Measurements from ENCODE around the gene MIS18BP1.

DNA sequence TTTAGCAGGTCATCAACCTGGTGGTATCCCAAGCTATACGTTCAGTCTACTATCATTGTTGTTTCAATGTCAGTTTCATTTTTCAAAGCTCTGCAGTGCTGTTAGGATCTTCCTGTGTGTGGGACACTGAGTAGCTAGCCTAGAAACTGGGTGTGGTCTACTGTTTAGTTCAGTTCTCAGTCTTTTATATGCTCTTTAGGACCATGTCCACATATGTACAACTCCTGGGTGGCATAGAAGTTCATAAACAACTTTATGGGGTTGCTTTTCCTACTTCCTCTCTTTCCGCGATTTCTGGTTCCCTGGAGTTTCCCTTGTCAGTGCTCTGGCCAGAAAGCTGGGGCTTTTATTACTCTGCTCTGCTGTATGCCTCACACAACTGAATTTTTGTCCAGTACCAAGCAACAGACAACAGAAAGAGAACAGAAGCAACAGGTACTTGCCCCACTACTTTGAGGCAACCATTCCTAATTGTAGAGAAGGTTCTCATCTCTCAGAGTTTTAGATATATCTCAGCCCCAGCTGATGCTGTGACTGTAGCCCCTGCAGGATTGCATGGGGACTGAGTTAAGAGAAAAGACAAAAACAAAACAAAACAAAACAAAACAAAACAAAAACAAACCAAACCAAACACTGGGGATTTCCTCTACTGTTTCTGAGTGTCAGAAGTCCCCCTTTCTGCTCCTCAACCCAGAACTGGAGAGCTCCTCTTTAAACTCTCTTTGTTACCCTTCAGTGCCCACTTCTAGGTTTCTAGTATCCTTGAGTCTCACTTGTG lies 30.3 kb downstream of the MIS18BP1 start:
- no peak for TF ChIP-seq CTCF (IDR thresholded peaks at IDR 0.05; ENCODE audit: low read depth, low read length, missing input control)
- TF ChIP-seq EGR1 (IDR thresholded peaks at IDR 0.05; ENCODE audit: low read depth in 2 of 2) = no peak
- TF ChIP-seq MAX (IDR thresholded peaks at IDR 0.05) = no peak

All from liver (tissue), 3 donors.